Adipocyte (in vitro differentiated cells): ENCODE data around the gene WNT9A.
A peak's percentile ranks its signal among the peaks of the same experiment; 100 is the strongest.

ENCODE experiments used
- DNase-seq: peaks from one replicate; pipeline ENCODE4 v3.0.0-alpha.2; 2015; ENCODE audit warnings: low read depth
- H3K27me3 ChIP-seq: replicated peaks from 2 replicates; pipeline ENCODE4 v1.7.0; 2013; ENCODE audit warnings: mild to moderate bottlenecking, low read length, moderate library complexity; ENCODE audit not compliant: control insufficient read depth, insufficient read depth
- H3K36me3 ChIP-seq: 2 replicates; pipeline ENCODE4 v1.7.0; 2013; ENCODE audit warnings: low read length, mild to moderate bottlenecking, moderate library complexity; ENCODE audit not compliant: control insufficient read depth, insufficient read depth, severe bottlenecking
- H3K4me1 ChIP-seq: 2 replicates; pipeline ENCODE4 v1.7.0; 2013; ENCODE audit warnings: mild to moderate bottlenecking, low read length, moderate library complexity; ENCODE audit not compliant: control insufficient read depth, insufficient read depth
- H3K4me3 ChIP-seq: 2 replicates; pipeline ENCODE4 v1.7.0; 2013; ENCODE audit warnings: mild to moderate bottlenecking, low read length, moderate library complexity
- H3K9ac ChIP-seq: 2 replicates; pipeline ENCODE4 v1.7.0; 2013; ENCODE audit warnings: mild to moderate bottlenecking, low read length, moderate library complexity
- H3K9me3 ChIP-seq: 2 replicates; pipeline ENCODE4 v1.7.0; 2013; ENCODE audit warnings: mild to moderate bottlenecking, low read length, moderate library complexity; ENCODE audit not compliant: control insufficient read depth

Gene WNT9A

GRCh38 chr1:227901239-227901905, 46.4 kb downstream of the WNT9A start:
- no peak overlapping the region for H3K4me3 ChIP-seq
- no peaks in the 10 kb centered on the region for H3K36me3 ChIP-seq
- H3K9ac ChIP-seq, result no peak overlapping the region
- no peak for DNase-seq
- H3K27me3 ChIP-seq, result no peaks in the 10 kb centered on the region
- H3K4me1 ChIP-seq, result no peaks in the 10 kb centered on the region
- no peaks in the 10 kb centered on the region for H3K9me3 ChIP-seq

- no peaks in the 10 kb centered on the region for H3K9me3 ChIP-seq
- no peaks in the 10 kb centered on the region for H3K36me3 ChIP-seq
- no peaks in the 10 kb centered on the region for H3K4me1 ChIP-seq
- no peak overlapping the region for H3K4me3 ChIP-seq
- DNase-seq, result no peak
- H3K27me3 ChIP-seq, result no peaks in the 10 kb centered on the region
- H3K9ac ChIP-seq, result no peak overlapping the region
These were observed 47.1 kb downstream of the WNT9A start for GRCh38 chr1:227900571-227901051.

- H3K4me3 ChIP-seq, result no peak overlapping the region
These were observed 47.8 kb downstream of the WNT9A start for GRCh38 chr1:227899820-227900449.

GRCh38 chr1:227899141-227899819, 48.5 kb downstream of the WNT9A start:
- Histone ChIP-seq H3K36me3 (no peaks in the 10 kb centered on the region), H3K4me1 (no peaks in the 10 kb centered on the region), H3K4me3 (no peak overlapping the region), H3K9ac (no peak overlapping the region), H3K9me3 (no peaks in the 10 kb centered on the region), H3K27me3 (no peaks in the 10 kb centered on the region)
- DNase-seq, result no peak

More at GRCh38 chr1:227899820-227900449, 47.8 kb downstream of the WNT9A start:
- Histone ChIP-seq H3K4me1 (no peaks in the 10 kb centered on the region), H3K36me3 (no peaks in the 10 kb centered on the region), H3K9me3 (no peaks in the 10 kb centered on the region), H3K9ac (no peak overlapping the region), H3K27me3 (no peaks in the 10 kb centered on the region)
- no peak for DNase-seq

GRCh38 chr1:227898502-227899140, 49.1 kb downstream of the WNT9A start:
- no peak for DNase-seq
- no peak overlapping the region for H3K4me3 ChIP-seq
- no peaks in the 10 kb centered on the region for H3K36me3 ChIP-seq
- no peaks in the 10 kb centered on the region for H3K9me3 ChIP-seq
- no peak overlapping the region for H3K9ac ChIP-seq
- H3K4me1 ChIP-seq, result no peaks in the 10 kb centered on the region
- no peaks in the 10 kb centered on the region for H3K27me3 ChIP-seq

GRCh38 chr1:227897704-227898438, 49.9 kb downstream of the WNT9A start:
- Histone ChIP-seq H3K27me3 (no peaks in the 10 kb centered on the region), H3K9me3 (no peaks in the 10 kb centered on the region), H3K36me3 (no peaks in the 10 kb centered on the region), H3K4me3 (no peak overlapping the region), H3K9ac (no peak overlapping the region), H3K4me1 (no peaks in the 10 kb centered on the region)
- no peak for DNase-seq

GRCh38 chr1:227896710-227897655, 50.7 kb downstream of the WNT9A start:
- Histone ChIP-seq H3K4me1 (no peaks in the 10 kb centered on the region), H3K36me3 (no peaks in the 10 kb centered on the region), H3K4me3 (no peak overlapping the region), H3K27me3 (no peaks in the 10 kb centered on the region), H3K9ac (no peak overlapping the region), H3K9me3 (no peaks in the 10 kb centered on the region)
- DNase-seq, result no peak

GRCh38 chr1:227895828-227896685, 51.7 kb downstream of the WNT9A start:
- no peaks in the 10 kb centered on the region for H3K36me3 ChIP-seq
- DNase-seq, result peak; percentile 67
- H3K9ac ChIP-seq, result no peak overlapping the region
- no peak overlapping the region for H3K4me3 ChIP-seq
- H3K9me3 ChIP-seq, result no peaks in the 10 kb centered on the region
- H3K27me3 ChIP-seq, result peaks cover 2% of the 10 kb centered on the region
- H3K4me1 ChIP-seq, result no peaks in the 10 kb centered on the region

- Histone ChIP-seq H3K27me3 (peaks cover 2% of the 10 kb centered on the region), H3K4me1 (no peaks in the 10 kb centered on the region), H3K36me3 (no peaks in the 10 kb centered on the region), H3K4me3 (no peak overlapping the region), H3K9ac (no peak overlapping the region), H3K9me3 (no peaks in the 10 kb centered on the region)
- DNase-seq, result no peak
These were observed 52.8 kb downstream of the WNT9A start for GRCh38 chr1:227894831-227895451.
